Activated T-cell treated with anti-CD3 and anti-CD28 coated beads, Interleukin-2, amount 50 U/mL, for 48 hours (primary cell): ENCODE data around the gene PDE7B.

ENCODE experiments used
- DNase-seq, 2 experiments: peaks; one replicate each; pipeline ENCODE4 v3.0.0-alpha.2; 2020

Gene PDE7B

GRCh38 chr6:135895231-135895911 lies 43.9 kb downstream of the PDE7B start:
- no peak for DNase-seq

DNA sequence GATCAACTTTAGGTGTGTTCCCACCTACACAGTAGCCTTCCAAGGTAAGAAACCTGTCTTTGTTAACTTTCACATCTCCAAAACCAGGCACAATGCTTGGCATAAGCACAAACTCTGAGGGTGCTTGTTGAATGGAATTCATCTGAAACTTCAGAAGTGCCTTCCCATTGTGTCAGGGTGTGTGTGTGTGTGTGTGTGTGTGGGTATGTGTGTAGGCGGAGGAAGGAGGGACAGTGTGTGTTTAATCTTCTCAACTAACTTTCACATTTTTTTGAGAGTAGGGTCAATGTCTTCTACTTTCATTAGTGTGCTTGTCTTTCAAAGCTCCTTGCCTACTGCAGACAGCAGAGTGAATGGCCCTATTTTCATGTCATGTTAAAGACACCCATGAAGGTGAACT lies 45.6 kb downstream of the PDE7B start:
- DNase-seq = no peak

DNA sequence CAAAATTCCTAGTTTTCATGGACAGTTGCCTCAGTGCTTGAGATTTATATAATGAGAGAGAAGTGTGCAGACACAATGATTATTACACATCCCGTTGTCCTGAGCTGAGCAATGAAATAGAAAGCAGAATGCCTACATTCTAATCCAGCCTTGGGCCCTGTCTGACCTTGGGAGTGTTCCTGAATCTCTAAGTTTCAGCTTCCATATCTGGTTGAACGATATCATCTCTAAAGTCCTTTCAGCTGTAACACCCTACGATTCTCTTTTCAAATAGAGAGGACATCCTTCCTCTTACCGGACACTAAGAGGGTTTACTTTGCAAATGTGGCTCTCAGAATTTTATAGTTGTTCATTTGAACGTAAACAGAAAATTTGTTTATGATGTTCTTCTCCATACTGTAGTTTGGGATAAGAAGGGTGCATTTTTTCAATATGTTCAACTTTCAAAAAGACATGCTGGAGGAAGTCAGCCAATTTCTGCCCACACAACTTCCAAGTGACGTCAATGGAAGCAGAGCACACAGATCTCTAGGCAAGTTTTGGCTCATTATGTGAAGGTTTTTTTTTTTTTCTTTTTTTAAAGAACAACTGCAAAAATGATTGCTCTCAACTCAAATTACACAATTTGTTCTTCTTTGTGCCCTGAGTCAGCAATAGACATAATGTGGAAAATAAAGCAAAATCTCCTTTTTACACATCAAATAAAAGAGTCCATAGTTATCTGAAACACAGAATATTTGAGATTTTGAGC lies 50.4 kb downstream of the PDE7B start:
- DNase-seq = no peak

DNA sequence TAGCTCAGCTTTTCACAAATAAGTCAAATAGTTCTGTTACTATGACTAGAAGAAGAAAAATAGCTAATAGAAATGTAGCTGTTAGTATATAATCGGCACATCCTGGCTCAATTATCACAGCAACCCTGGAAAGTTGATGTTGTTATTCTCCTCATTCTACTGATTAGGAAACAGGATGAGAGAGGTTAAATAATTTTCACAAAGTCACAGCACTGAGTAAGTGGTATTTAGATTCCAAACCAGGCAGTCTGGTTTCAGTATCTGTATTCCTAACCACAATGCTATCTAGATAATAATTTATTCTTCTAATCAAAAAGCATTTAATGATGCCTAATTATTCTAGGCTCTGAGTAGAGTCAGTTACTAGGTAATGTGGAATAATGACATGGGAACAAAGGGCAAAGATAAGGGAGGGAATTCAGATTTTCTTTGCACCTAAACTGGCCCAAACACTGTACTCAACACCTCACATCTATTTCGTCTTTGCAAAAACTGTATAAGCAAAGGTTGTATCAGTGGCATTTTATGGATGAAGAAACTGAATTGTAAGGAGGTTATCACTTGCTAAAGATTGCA lies 51.3 kb downstream of the PDE7B start:
- no peak for DNase-seq

GRCh38 chr6:135904666-135905065 lies 53.2 kb downstream of the PDE7B start:
- no peak for DNase-seq

DNA sequence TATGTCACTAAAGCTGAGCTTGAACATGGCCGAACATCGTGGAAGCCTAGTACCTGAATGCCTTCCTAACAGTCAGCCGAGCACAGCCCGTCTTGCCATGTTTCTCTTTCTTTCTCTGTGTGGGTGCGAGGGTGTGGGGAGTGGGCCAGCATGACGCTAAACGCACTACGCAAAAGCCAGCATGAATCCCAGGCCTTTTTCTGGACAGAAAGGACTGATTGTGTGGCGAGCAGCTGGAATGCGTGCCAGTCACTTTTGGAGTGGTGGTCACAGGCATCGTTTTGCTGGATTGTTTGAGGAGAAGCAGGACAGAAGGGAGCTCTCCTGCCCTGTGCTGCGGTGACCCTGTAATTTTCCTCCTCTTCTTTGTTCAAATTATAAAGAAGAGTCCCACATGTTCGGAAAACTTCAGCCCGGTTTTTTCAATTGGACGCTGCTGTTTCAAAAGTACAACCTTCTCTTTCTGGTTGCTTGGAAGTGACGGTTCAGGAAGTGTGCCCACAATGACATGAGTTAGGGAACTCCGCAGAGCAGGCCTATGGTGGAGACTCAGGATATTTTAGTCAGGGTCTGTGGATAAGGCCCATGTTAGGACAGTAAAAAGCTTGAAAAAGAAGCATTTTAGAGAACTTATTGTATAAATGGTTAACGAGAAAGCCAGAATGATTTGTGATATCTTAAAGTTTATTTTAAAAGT lies 54.3 kb downstream of the PDE7B start:
- no peak for DNase-seq

GRCh38 chr6:135906542-135906941 lies 55.0 kb downstream of the PDE7B start:
- no peak for DNase-seq

DNA sequence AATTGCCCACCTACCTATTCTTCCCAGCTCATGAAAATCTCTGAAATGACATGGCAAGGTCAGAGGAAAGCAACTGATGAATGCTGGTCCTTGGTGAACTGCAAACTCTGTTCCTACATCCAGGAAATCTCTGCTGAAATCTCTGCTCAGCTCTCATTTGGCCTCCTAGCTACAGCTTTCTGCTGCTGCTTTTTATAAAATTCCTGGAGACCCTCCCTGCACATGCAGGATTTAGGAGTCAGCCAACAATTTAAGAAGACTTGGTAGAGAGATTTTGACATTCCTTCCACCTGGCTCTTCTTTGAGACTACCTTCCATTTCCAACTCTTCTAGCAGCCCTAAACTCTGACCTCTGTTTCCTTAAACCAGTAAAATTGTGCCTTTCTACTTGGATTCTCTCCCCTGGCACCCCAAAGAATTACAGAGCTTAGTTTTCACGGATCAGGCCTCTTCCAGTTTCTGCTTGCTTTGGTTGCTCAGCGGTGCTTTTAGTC lies 55.5 kb downstream of the PDE7B start:
- DNase-seq = no peak

- DNase-seq = peak; percentile 45 to 53
These were observed 58.4 kb downstream of the PDE7B start for GRCh38 chr6:135909737-135910387.

DNA sequence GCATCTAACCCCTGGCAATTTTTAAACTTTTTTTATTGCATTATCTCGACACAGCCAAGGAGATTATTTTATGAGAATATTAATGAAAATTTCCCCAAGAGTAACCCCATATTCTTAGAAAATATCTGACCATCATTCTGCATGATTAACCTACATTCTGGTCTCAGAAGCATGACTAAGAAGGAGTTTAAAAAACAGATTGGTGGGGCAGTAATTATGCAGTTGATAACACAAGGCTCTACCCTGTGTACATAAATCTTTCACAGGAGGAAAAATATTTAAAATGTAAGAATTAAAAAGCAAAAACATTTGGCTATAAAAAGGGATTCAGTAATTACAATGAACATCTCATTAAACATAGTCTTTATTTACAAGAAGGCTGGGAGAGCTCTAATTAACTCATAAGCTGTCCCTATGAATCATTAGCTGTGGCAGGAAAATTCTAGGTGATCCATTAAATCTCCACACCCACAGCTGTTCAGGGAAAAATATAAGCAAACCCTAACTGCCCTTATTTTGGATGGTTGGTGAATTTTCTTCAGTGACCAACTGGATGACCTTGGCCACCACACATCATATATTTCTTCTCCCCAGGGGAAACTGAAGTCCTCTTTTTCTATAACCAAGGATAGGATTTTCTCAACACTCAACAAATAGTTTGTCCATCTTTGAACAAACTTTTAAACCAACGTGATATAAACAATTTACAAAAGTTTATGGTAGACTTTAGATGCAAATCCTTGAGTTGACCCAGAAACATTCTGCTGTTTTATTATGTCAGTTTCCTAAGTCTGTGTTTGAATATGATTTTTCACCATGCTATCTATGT lies 59.5 kb downstream of the PDE7B start:
- no peak for DNase-seq

- no peak for DNase-seq
These were observed 62.3 kb downstream of the PDE7B start for GRCh38 chr6:135913785-135914184.

DNA sequence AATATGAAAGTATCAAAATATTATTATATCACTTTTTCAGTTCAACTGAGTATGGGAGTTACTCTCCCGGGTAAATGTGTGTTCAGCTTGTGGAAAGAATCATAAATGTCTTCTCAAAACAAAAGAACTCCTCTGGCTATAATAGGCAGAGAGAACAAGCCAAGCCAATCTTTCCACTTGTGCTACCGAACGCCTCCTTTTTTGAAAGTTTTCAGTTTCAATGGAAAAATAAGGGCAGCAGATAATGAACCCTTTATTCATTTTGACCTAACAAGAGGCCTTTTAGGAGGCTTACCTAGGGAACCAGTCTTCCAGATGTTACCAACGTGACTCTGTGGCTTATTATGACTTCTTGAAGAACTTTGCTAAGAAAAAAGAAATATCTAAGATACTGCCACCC lies 67.5 kb downstream of the PDE7B start:
- DNase-seq = no peak

- DNase-seq = no peak
These were observed 69.2 kb downstream of the PDE7B start for GRCh38 chr6:135920689-135921088.

- DNase-seq = no peak
These were observed 69.7 kb downstream of the PDE7B start for GRCh38 chr6:135921188-135921587.

DNA sequence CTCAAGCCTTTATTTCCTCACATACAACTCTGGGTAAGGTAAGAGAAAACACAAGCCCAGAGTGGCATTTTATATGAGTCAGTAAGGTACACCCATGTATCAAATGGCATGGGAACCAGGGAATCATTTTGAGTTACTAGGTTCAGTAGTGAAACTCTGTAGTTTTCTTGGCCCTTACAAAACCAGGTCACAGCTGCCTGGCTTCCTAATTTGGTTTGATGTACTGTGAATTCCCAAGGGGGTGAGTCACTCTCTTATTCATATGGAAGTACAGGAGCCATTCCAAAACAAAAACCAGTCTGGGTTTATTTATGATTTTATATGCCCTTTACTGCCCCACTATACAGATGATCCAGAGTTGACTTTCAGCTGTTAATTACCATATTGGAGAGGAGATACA lies 70.7 kb downstream of the PDE7B start:
- no peak for DNase-seq

DNA sequence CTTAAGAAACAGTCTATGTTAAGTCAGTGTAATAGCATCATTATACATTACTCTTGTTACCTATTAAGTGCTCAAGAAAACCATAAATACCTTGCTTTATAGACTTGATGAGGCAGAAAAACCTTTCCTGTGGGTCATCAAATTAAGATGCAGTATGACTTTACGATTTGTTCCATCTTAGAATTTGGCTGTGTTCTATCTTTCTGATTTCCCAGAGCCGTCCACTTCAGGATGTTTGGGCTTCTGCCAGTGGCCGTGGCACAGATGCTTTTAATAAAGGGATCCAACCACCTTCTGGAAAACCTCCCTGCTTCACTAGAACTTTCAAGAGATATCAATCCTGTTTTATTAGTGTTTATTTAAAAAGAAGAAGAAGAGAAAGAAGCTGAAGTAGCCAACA lies 71.2 kb downstream of the PDE7B start:
- no peak for DNase-seq

GRCh38 chr6:135932651-135933050 lies 81.2 kb downstream of the PDE7B start:
- no peak for DNase-seq

DNA sequence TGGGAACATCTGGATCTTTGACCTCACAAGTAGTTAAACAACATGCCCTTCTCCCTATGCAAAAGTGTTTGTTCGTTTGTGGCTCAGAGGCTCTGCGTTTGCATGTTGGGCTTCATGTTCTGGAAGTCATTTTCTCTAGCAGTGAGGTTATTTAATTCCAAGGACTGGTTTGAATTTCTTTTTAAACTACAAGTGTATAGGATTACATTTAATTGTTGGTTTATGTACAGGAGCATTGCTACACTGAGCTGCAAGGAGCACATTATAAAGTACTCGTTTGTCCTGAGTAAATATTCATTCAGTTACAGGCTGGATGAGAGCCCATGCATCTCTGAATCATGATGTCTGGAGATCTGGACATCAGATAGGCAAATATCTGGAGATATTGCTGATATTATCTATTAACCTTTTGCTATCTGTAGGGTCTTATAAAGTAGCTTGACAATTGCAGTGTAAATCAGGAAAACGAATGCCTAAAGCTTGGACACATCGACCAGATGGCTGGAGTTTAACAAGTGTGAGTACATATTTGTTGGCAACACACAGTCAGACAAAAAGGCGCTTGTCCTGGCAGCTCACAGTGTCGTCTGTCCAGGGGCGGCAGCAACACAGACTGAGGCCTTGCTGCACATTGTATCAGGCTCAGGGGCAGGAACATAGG lies 84.6 kb downstream of the PDE7B start:
- no peak for DNase-seq

DNA sequence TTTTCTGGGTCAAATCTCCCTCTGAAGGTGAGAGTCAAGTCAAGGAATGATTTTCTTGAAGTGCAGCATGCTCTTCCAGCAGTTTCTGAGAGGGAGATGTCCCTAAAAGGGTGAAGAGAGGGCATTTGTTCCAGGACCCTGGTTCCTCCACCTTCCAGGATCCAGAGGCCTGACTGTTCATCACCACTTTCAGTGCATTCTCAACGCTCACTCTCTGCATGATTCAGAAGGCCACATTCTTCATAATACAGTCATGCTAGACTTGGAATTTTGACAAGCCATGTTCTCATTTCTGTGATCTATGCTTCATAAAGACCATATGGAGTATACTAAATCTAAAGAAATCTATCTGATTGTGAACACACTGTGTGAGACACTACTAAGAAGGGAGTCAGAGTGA lies 85.1 kb downstream of the PDE7B start:
- no peak for DNase-seq

- no peak for DNase-seq
These were observed 85.6 kb downstream of the PDE7B start for GRCh38 chr6:135937106-135937505.

DNA sequence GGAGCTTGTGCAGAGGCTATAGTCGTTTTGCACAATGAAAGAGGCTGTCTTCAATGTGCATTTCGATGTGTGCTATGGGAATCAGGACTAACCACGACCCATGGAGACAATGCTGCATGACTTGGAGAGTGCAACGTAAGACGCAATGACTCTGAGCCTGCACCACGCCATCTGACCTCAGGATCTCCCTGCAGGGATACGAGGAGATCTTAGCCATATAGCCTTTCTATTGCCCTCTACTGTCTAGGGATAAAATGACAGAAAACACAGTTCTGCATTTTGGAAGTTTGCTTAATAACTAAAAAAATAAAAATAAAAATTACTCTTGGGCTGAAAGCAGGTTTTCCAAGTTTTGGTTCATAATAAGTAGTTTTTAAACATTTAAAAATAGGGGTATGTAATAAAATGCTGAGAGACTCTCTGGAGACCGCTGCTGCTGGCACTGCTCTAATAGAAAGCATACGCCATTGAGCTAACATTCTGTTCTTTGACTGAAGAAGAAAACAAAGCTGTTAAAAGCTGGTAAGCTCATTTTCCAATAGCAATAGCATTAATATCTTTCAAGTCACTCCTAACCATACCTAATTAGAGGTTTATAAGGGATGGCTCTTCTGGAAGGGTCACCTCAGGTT lies 87.2 kb downstream of the PDE7B start:
- DNase-seq = no peak
